Osteoblast (primary cell): Measurements from ENCODE around the gene PPHLN1. TPM values are rescaled to one million over a fixed set of nuclear protein-coding genes. Genes with fewer than 3 reads are reported as not detected.

Experiments
- DNase-seq: peaks from one replicate; pipeline ENCODE4 v3.0.0; 2011; ENCODE audit warnings: low spot score, mixed read lengths; ENCODE audit not compliant: insufficient read length; ENCODE audit errors: missing footprints
- H2AFZ ChIP-seq: 2 replicates; pipeline ENCODE4 v1.6.0; 2011; ENCODE audit warnings: mild to moderate bottlenecking, low read length
- H3K27ac ChIP-seq: 2 replicates; pipeline ENCODE4 v1.5.1; 2011; ENCODE audit warnings: mild to moderate bottlenecking, low read depth, low read length, moderate library complexity
- H3K27me3 ChIP-seq: 2 replicates; pipeline ENCODE4 v1.6.0; 2012; ENCODE audit warnings: mild to moderate bottlenecking, control low read depth, inconsistent platforms, low read length, moderate library complexity; ENCODE audit not compliant: insufficient read depth
- H3K36me3 ChIP-seq: 2 replicates; pipeline ENCODE4 v1.5.1; 2011; ENCODE audit warnings: mild to moderate bottlenecking, low read length, control low read depth, moderate library complexity; ENCODE audit not compliant: insufficient read depth
- H3K4me1 ChIP-seq: 2 replicates; pipeline ENCODE4 v1.5.1; 2011; ENCODE audit warnings: mild to moderate bottlenecking, low read length, control low read depth, moderate library complexity; ENCODE audit not compliant: insufficient read depth
- H3K4me2 ChIP-seq: 2 replicates; pipeline ENCODE4 v1.6.0; 2011; ENCODE audit warnings: mild to moderate bottlenecking, low read length; ENCODE audit not compliant: insufficient read depth
- H3K4me3 ChIP-seq: fragments of 200-600 bp; sonication (generic); 3 replicates; pipeline ENCODE4 v1.5.1; 2012; ENCODE audit warnings: mild to moderate bottlenecking, low read length, inconsistent platforms; ENCODE audit not compliant: insufficient read depth
- H3K79me2 ChIP-seq: 2 replicates; pipeline ENCODE4 v1.6.0; 2012; ENCODE audit warnings: mild to moderate bottlenecking, low read length, control low read depth, inconsistent platforms; ENCODE audit not compliant: insufficient read depth
- H3K9me3 ChIP-seq: 2 replicates; pipeline ENCODE4 v1.5.1; 2011; ENCODE audit warnings: low read depth, low read length, control low read depth
- H4K20me1 ChIP-seq: 2 replicates; pipeline ENCODE4 v1.6.0; 2012; ENCODE audit warnings: mild to moderate bottlenecking, low read length, control low read depth; ENCODE audit not compliant: insufficient read depth
- total RNA-seq: library from RNA; depleted of rRNA; stranded (reverse); fragments of >200 nt; gene quantifications from 2 replicates; pipeline ENCODE4 v1.2.3, GENCODE V29; 2012
- TF ChIP-seq, protein P1 (sequence below): IDR thresholded peaks from 2 replicates; pipeline ENCODE4 v1.5.1; 2011; ENCODE audit warnings: mild to moderate bottlenecking, low read depth, low read length, moderate library complexity; ENCODE audit errors: extremely low read depth

Gene PPHLN1
- total RNA-seq, 1 donor: 70.9 TPM

- Histone ChIP-seq H3K9me3 (no peaks in the 10 kb centered on the region), H3K36me3 (peaks cover 21% of the 10 kb centered on the region), H3K4me2 (no peak overlapping the region), H3K79me2 (peaks cover 77% of the 10 kb centered on the region), H3K4me1 (peaks cover 31% of the 10 kb centered on the region), H3K27me3 (no peaks in the 10 kb centered on the region), H3K27ac (no peak overlapping the region), H3K4me3 (no peak overlapping the region), H4K20me1 (peaks cover 51% of the 10 kb centered on the region), H2AFZ (no peak overlapping the region)
- DNase-seq: no peak
- TF ChIP-seq, protein P1, sequence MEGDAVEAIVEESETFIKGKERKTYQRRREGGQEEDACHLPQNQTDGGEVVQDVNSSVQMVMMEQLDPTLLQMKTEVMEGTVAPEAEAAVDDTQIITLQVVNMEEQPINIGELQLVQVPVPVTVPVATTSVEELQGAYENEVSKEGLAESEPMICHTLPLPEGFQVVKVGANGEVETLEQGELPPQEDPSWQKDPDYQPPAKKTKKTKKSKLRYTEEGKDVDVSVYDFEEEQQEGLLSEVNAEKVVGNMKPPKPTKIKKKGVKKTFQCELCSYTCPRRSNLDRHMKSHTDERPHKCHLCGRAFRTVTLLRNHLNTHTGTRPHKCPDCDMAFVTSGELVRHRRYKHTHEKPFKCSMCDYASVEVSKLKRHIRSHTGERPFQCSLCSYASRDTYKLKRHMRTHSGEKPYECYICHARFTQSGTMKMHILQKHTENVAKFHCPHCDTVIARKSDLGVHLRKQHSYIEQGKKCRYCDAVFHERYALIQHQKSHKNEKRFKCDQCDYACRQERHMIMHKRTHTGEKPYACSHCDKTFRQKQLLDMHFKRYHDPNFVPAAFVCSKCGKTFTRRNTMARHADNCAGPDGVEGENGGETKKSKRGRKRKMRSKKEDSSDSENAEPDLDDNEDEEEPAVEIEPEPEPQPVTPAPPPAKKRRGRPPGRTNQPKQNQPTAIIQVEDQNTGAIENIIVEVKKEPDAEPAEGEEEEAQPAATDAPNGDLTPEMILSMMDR: no peak
Measured at GRCh38 chr12:42475106-42475505, 149.1 kb downstream of the PPHLN1 start.

GRCh38 chr12:42477941-42478340 lies 152.0 kb downstream of the PPHLN1 start:
- H3K27ac ChIP-seq: no peak overlapping the region
- peaks cover 46% of the 10 kb centered on the region for H3K4me1 ChIP-seq
- no peak overlapping the region for H2AFZ ChIP-seq
- H3K4me3 ChIP-seq: no peak overlapping the region
- H4K20me1 ChIP-seq: peaks cover 66% of the 10 kb centered on the region
- H3K27me3 ChIP-seq: no peaks in the 10 kb centered on the region
- no peaks in the 10 kb centered on the region for H3K36me3 ChIP-seq
- TF ChIP-seq, protein P1: no peak
- no peak for DNase-seq
- H3K79me2 ChIP-seq: peaks cover 86% of the 10 kb centered on the region
- H3K4me2 ChIP-seq: no peak overlapping the region
- H3K9me3 ChIP-seq: no peaks in the 10 kb centered on the region

DNA sequence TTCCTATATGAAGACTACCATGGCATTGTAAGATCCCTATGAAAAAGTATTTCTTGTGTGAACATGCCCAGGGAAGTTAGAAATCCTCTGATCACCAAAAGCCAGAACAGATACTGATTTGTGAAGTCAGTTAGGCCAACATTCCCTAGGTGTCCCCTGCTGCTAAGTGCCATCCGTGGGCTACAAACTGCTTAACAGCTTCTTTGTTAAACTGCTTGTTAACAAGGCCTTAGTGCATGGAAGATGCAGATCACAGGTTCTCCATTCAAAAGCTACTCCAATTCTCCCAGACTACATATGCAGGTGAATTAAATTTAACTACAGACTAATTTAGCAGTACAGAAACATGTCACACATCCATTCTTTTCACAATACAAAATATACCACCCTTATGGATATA lies 155.4 kb downstream of the PPHLN1 start:
- Histone ChIP-seq H3K27me3 (no peaks in the 10 kb centered on the region), H3K79me2 (peaks cover 63% of the 10 kb centered on the region), H2AFZ (no peak overlapping the region), H4K20me1 (peaks cover 65% of the 10 kb centered on the region), H3K9me3 (no peaks in the 10 kb centered on the region), H3K4me2 (peak overlapping the region; percentile 91), H3K4me3 (peak overlapping the region; percentile 87), H3K36me3 (no peaks in the 10 kb centered on the region), H3K27ac (no peak overlapping the region), H3K4me1 (peaks cover 29% of the 10 kb centered on the region)
- no peak for DNase-seq
- TF ChIP-seq, protein P1: no peak

DNA sequence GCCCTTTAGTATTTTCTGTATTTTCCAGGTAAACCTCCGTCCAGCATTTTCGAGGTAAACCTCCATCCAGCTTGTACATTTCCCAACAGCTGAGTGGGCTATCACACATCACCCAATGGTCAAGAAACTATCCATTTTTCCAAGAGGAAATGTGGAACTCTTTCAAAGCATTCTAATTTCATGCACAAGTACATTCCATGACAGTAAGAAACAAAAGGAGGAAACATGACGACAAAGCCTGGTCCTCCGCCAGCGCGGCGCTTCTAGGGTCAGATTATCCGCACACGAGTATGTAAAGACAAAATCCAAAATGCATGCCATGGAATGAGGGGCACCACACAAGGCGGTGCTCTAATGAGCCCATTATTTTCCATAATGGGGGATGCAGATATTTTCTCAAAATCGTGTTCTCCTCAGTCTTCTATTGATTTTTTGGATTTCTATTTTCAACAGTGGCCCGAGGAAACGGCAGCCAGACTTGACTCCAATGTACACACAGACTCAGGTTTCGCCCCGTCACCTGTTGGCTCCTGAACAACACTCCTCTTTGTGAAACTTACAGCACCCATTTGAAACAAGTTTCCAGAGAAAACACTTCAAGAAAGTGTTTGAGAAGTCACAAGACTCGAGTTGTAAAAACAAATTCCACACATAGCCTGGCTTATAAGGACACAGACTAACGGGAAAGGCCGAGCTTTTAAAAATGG lies 156.2 kb downstream of the PPHLN1 start:
- Histone ChIP-seq H3K4me3 (peak overlapping the region; percentile 87), H3K4me1 (peaks cover 29% of the 10 kb centered on the region), H3K79me2 (peaks cover 58% of the 10 kb centered on the region), H3K36me3 (no peaks in the 10 kb centered on the region), H3K27ac (peak overlapping the region; percentile 25), H4K20me1 (peaks cover 64% of the 10 kb centered on the region), H3K9me3 (no peaks in the 10 kb centered on the region), H3K27me3 (no peaks in the 10 kb centered on the region), H2AFZ (peak overlapping the region; percentile 1), H3K4me2 (peak overlapping the region; percentile 91)
- DNase-seq: peak; percentile 80
- TF ChIP-seq, protein P1: no peak
